Common myeloid progenitor, CD34-positive (primary cell): ENCODE results near the gene MYOZ3.
A peak's percentile ranks its signal among the peaks of the same experiment; 100 is the strongest.

ENCODE experiments used
- CTCF ChIA-PET: fragments of 350-600 bp; sonication (Branson Sonifier 250); formaldehyde crosslinking; loops from one replicate; lab custom pipeline; 2021; ENCODE audit warnings: antibody characterized with exemption; lab: Charles Lee
- POLR2A ChIA-PET: fragments of 350-600 bp; sonication (Branson Sonifier 250); formaldehyde crosslinking; loops from one replicate; lab custom pipeline; 2021; ENCODE audit warnings: antibody characterized with exemption; lab: Charles Lee
- DNase-seq, 3 donors: peaks; one replicate each; pipeline versions ENCODE4 v3.0.0 to v3.0.0-alpha.2; 2013
- H3K27ac ChIP-seq, 2 experiments: 1 replicate in 1 of 2; 2 replicates in 1 of 2; pipeline ENCODE4 v1.7.0; 2013; ENCODE audit warnings: inconsistent platforms in 2 of 2, low read length in 2 of 2, mild to moderate bottlenecking in 2 of 2, low read depth in 1 of 2, moderate library complexity in 1 of 2; ENCODE audit not compliant: severe bottlenecking in 2 of 2, insufficient read depth in 1 of 2, poor library complexity in 1 of 2
- H3K27me3 ChIP-seq, 5 experiments: replicated peaks in 2 of 5; 1 replicate in 3 of 5; 2 replicates in 2 of 5; pipeline versions ENCODE4 v1.6.1 to v1.7.0; 2013; ENCODE audit warnings: low read length in 4 of 5, mild to moderate bottlenecking in 2 of 5, moderate library complexity in 2 of 5, inconsistent platforms in 1 of 5; ENCODE audit not compliant: insufficient read depth in 5 of 5, control insufficient read depth in 4 of 5
- H3K36me3 ChIP-seq, 4 experiments: 1 replicate in 2 of 4; 2 replicates in 2 of 4; pipeline versions ENCODE4 v1.6.1 to v1.7.0; 2013; ENCODE audit warnings: low read length in 3 of 4, control low read depth in 1 of 4, mild to moderate bottlenecking in 1 of 4; ENCODE audit not compliant: control insufficient read depth in 4 of 4, insufficient read depth in 4 of 4
- H3K4me1 ChIP-seq, 4 experiments: 1 replicate in 3 of 4; 2 replicates in 1 of 4; pipeline versions ENCODE4 v1.6.1 to v1.7.1; 2013; ENCODE audit warnings: low read length in 3 of 4, mild to moderate bottlenecking in 3 of 4, control low read depth in 1 of 4, inconsistent platforms in 1 of 4, moderate library complexity in 1 of 4; ENCODE audit not compliant: control insufficient read depth in 4 of 4, insufficient read depth in 4 of 4; ENCODE audit errors: control extremely low read depth in 1 of 4
- H3K4me3 ChIP-seq, 7 experiments: 1 replicate in 4 of 7; 2 replicates in 3 of 7; pipeline versions ENCODE4 v1.5.1 to v1.7.0; 2013; ENCODE audit warnings: mild to moderate bottlenecking in 7 of 7, low read length in 6 of 7, moderate library complexity in 6 of 7, inconsistent platforms in 2 of 7, low read depth in 2 of 7, control low read depth in 1 of 7; ENCODE audit not compliant: insufficient read depth in 4 of 7, control insufficient read depth in 1 of 7; ENCODE audit errors: extremely low read depth in 1 of 7
- H3K9me3 ChIP-seq, 5 experiments: 1 replicate in 4 of 5; 2 replicates in 1 of 5; pipeline versions ENCODE4 v1.6.1 to v1.7.1; 2013; ENCODE audit warnings: low read length in 4 of 5, mild to moderate bottlenecking in 2 of 5, inconsistent platforms in 1 of 5, low read depth in 1 of 5, moderate library complexity in 1 of 5; ENCODE audit not compliant: control insufficient read depth in 4 of 5, insufficient read depth in 2 of 5; ENCODE audit errors: control extremely low read depth in 1 of 5
- WGBS: methylation state at CpG from one replicate; pipeline ENCODE4 v1.1.5; 2013; ENCODE audit not compliant: insufficient coverage; 5-methylcytosine and 5-hydroxymethylcytosine counted together

The MYOZ3 gene

DNA sequence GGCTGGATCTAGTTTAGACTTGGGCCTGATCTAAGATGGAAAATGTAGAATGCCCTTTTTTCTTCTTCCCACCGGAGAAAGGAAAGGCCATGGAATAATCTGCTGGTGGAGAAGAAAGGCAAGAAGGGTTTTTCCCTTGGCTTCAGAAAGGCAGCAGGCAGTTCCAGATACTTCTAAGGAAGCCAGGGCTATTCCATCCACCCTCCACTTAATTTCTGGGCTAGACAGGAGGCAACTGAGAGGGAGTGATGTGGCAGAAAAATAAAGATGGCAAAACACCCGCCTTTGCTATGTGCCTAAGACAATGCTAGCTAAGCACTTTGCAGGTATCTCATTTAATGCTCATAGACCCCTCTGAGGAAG is 9.9 kb downstream of the MYOZ3 start:
- peak in 1 of 3 donors; percentile 13 for DNase-seq
- H3K4me3 ChIP-seq: peak overlapping the region in 5 of 7 experiments; percentile 64 to 87 (median 82)
- no peak overlapping the region for H3K27ac ChIP-seq
- H3K27me3 ChIP-seq: no peaks in the 10 kb centered on the region
- no peaks in the 10 kb centered on the region for H3K9me3 ChIP-seq
- H3K4me1 ChIP-seq: peaks cover 0 to 33% (median 26%) of the 10 kb centered on the region in 4 experiments
- POLR2A ChIA-PET: interaction anchor here (0.5 to 1.0 kb wide), 4 partner anchors 27 to 110 kb away, joined by 3 to 6 read pairs (median 3); partner anchors contain the start of gene RBM22
- 80% methylated on average over 1 of the region's 2 CpGs for WGBS
- peaks cover 0 to 6% (median 1%) of the 10 kb centered on the region in 4 experiments for H3K36me3 ChIP-seq
- CTCF ChIA-PET: interaction anchor here (0.7 to 2.0 kb wide), 6 partner anchors 13 to 212 kb away, joined by 3 to 8 read pairs (median 4); partner anchors contain the start of genes RBM22 and SMIM3

DNA sequence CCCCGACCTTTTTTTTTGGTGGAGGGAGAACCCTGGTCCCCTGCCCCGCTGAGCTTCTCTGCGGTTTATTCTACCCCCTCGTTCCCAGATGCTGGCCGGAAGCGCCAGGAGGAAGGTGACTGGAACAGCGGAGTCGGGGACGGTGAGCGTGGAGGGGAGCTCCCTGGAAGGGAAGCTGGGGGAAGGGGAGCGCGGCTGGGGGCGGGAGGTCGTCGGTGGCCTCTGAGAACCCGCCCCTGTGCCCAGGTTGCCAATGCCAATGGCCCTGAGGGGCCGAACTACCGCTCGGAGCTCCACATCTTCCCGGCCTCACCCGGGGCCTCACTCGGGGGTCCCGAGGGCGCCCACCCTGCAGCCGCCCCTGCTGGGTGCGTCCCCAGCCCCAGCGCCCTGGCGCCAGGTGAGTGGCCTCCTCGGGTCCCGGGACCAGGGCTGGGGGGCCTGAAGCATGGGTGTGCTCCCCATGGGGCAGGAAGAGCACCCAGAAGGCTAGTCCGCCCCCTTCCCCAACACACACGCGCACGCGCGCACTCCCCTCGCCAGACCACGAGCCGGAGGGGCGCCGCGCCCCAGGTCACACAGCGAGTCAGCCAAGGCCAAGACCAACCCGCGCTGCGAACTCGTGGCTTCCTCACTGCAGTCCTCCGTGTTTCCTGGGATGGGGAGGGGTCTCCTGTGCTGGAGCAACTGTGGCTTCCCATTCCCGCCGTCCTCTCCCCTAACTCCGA is 10.6 kb downstream of the MYOZ3 start:
- WGBS: under 1% methylated on average over 21 of the region's 51 CpGs
- peak overlapping the region; percentile 52 to 87 (median 72) for H3K4me3 ChIP-seq
- H3K9me3 ChIP-seq: no peaks in the 10 kb centered on the region
- H3K36me3 ChIP-seq: peaks cover 0 to 6% (median 1%) of the 10 kb centered on the region in 4 experiments
- peak; percentile 48 to 85 (median 74) for DNase-seq
- H3K4me1 ChIP-seq: peaks cover 0 to 33% (median 26%) of the 10 kb centered on the region in 4 experiments
- ChIA-PET CTCF (interaction anchor here (0.7 to 2.4 kb wide), 7 partner anchors 14 to 213 kb away, joined by 3 to 8 read pairs (median 5); partner anchors contain the start of genes RBM22 and SMIM3), POLR2A (interaction anchor here (0.5 to 0.8 kb wide), 2 partner anchors 26 to 30 kb away, joined by 3 to 6 read pairs; partner anchors contain the start of gene RBM22)
- peak overlapping the region in 1 of 2 experiments; percentile 59 for H3K27ac ChIP-seq
- no peaks in the 10 kb centered on the region for H3K27me3 ChIP-seq

DNA sequence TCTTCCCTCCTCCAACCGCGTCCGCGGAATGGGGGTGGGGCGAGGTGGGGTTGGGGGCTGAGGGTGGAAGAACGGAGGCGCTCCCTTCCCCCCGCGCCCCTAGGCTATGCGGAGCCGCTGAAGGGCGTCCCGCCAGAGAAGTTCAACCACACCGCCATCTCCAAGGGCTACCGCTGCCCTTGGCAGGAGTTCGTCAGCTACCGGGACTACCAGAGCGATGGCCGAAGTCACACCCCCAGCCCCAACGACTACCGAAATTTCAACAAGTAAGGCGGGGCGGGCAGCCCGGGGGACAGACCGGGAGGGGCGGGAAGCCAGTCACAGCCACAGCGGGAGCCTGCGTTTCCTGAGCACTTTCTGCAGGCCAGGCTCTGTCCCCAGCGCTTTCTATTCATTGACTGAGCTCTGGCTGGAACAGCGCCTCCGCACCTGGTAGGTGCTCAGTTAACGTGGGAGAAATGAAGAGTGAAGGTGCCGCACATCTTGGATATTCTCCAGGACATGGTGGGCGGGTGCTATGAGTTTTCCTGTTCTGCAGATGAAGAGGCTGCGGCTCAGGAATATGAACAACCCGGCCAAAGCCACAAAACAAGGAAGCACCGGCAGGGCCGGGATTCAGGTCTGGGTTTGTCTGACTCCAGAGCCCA is 11.3 kb downstream of the MYOZ3 start:
- POLR2A ChIA-PET: no interaction called here

DNA sequence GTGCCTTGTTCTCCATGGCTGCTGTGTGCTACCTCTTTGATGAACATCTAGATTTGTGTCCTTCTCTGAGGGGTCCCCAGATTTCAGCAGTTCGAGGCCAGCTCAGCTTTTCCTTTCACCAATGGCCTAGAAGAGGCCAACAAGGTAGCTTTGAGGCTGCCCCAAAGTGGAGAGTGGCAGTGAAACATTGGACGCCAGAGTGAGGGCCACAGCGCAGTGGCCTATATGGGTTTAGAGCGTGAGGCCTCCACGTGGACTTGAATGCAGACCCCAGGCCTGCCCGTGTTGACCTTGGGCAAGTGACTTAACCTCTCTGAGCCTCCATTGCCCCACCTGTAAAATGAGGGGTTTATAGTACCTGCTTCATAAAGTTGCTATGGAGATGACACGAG is 11.8 kb downstream of the MYOZ3 start:
- Histone ChIP-seq H3K27ac (peak overlapping the region in 1 of 2 experiments; percentile 59), H3K36me3 (peaks cover 0 to 13% (median 9%) of the 10 kb centered on the region in 4 experiments), H3K27me3 (no peaks in the 10 kb centered on the region), H3K9me3 (no peaks in the 10 kb centered on the region), H3K4me1 (peaks cover 0 to 33% (median 26%) of the 10 kb centered on the region in 4 experiments), H3K4me3 (peak overlapping the region in 6 of 7 experiments; percentile 63 to 87 (median 77))
- ChIA-PET CTCF (interaction anchor here (0.6 to 2.4 kb wide), 5 partner anchors 10 to 416 kb away, joined by 3 to 7 read pairs (median 4); partner anchors contain the start of gene RBM22), POLR2A (no interaction called here)
- DNase-seq: no peak
- 62% methylated on average over 6 of the region's 7 CpGs for WGBS

More for the DNA sequence above, 11.3 kb downstream of the MYOZ3 start:
- Histone ChIP-seq H3K27ac (peak overlapping the region in 1 of 2 experiments; percentile 59), H3K4me3 (peak overlapping the region; percentile 52 to 87 (median 72)), H3K27me3 (no peaks in the 10 kb centered on the region), H3K36me3 (peaks cover 0 to 10% (median 5%) of the 10 kb centered on the region in 4 experiments), H3K9me3 (no peaks in the 10 kb centered on the region), H3K4me1 (peaks cover 0 to 33% (median 26%) of the 10 kb centered on the region in 4 experiments)
- WGBS: 0% methylated on average over 21 of the region's 38 CpGs
- peak; percentile 59 to 85 (median 78) for DNase-seq
- CTCF ChIA-PET: interaction anchor here (0.8 to 2.4 kb wide), 4 partner anchors 18 to 113 kb away, joined by 4 to 7 read pairs (median 5); partner anchors contain the start of genes RBM22 and SMIM3

DNA sequence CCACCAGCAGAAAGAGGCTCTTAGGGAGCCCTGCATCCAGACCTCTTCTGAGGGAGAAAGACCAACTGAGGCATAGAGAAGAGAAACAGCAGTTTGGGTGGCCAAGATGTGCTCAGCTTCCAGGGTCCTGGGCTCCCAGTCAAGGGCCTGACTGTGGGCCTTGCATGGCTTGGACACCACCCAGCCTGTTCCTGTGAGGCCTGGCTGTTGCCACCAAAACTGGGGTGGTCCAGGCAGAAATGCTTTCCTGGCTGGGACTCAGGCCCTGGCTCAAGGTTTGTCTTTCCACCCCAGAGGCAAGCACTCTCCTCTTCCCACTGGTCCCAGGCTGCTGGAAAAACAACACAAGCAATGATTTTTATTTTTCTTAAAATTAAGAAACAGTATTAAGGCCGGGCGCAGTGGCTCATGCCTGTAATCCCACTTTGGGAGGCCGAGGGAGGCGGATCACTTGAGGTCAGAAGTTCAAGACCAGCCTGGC is 13.3 kb downstream of the MYOZ3 start:
- peaks cover 0 to 23% (median 9%) of the 10 kb centered on the region in 4 experiments for H3K36me3 ChIP-seq
- H3K9me3 ChIP-seq: no peaks in the 10 kb centered on the region
- H3K27me3 ChIP-seq: no peaks in the 10 kb centered on the region
- POLR2A ChIA-PET: interaction anchor here (0.6 kb wide), 1 partner anchor 15 kb away, joined by 3 read pairs; no protein-coding TSS in a partner anchor
- DNase-seq: no peak
- WGBS: 100% methylated on average over 3 of the region's 4 CpGs
- CTCF ChIA-PET: interaction anchor here (1.0 to 1.4 kb wide), 3 partner anchors 130 to 215 kb away, joined by 3 read pairs; no protein-coding TSS in a partner anchor
- peak overlapping the region in 1 of 2 experiments; percentile 17 for H3K27ac ChIP-seq
- peaks cover 0 to 33% (median 26%) of the 10 kb centered on the region in 4 experiments for H3K4me1 ChIP-seq
- H3K4me3 ChIP-seq: peak overlapping the region in 1 of 7 experiments; percentile 2

DNA sequence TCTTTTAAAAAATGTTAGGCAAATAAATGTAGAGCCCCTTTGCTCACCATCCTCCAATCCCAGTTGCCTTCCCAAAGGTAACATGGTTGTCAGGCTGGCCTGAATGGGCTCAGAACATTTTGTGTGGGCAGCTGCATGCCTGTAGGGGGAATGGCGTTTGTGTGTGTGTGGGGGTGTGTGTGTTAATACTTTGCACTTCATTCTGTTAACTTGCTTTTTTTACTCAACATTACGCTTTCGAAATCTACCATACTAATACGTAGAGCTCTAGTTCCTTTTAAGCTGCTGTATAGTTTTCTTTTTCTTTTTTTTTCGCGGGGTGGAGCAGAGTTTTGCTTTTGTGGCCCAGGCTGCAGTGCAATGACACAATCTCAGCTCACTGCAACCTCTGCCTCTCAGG is 14.0 kb downstream of the MYOZ3 start:
- DNase-seq: no peak
- H3K4me3 ChIP-seq: no peak overlapping the region
- whole genome bisulfite sequencing: no CpG with 5 or more reads among the region's 6 CpGs
- ChIA-PET CTCF (interaction anchor here (1.1 to 1.6 kb wide), 4 partner anchors 22 to 216 kb away, joined by 3 to 5 read pairs (median 4); partner anchors contain the start of gene RBM22), POLR2A (interaction anchor here (0.6 kb wide), 1 partner anchor 15 kb away, joined by 3 read pairs; no protein-coding TSS in a partner anchor)
- H3K4me1 ChIP-seq: peaks cover 0 to 33% (median 26%) of the 10 kb centered on the region in 4 experiments
- H3K27me3 ChIP-seq: no peaks in the 10 kb centered on the region
- H3K9me3 ChIP-seq: no peaks in the 10 kb centered on the region
- H3K27ac ChIP-seq: no peak overlapping the region
- H3K36me3 ChIP-seq: peaks cover 0 to 23% (median 9%) of the 10 kb centered on the region in 4 experiments
